ENCODE results near the gene PLXNA4. TPM values are rescaled to one million over a fixed set of nuclear protein-coding genes. Genes with fewer than 3 reads are reported as not detected.

The PLXNA4 gene
- total RNA-seq, 1 donor from 2014 or later, result 0.38 TPM

DNA sequence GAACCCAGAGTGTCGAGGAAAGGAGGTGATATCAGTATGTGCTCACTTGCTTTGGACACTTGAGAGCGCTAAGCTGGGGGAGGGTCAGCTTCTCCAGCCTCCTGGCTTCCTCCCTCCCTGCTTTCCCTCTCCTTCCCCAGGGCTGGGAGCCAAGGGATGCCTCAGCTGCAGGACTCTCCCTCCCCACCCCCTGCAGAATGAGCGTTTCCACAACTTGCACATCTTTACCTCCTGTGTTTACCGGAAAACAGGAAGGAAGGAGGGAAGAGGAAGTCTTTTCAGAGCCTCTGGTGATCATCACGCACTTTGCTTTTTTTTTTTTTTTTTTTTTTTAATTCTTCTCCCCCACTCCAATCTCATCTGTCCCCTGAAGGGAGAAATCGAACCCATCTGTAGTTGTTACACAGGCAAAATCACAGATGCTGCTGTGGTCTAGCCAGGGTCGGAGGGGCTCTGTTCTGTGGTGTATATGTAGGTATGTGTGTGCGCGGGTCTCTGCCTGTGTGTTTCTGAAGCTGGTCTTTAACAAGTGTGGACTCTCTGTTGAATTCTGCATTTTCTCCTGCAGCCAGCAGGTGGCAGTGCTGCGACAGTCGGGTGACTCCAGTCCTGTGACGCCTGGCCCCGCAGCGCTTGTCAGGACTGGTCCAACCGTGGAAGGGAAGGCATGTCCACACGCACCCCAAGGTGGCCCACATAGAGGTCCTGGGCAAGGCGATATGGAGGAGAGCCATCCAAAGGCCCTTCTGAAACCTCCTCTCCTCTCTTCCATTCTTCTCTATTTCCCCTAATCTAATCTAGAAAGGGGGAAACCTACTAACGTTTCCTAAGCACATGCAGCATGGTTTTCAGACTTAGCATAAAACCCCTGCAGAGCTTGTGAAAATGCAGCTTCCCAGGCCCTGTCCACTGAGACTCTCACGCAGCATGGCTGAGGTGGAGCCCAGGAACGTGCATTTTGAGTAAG, 257.6 kb downstream of the PLXNA4 start:
- TF ChIP-seq, protein P1, sequence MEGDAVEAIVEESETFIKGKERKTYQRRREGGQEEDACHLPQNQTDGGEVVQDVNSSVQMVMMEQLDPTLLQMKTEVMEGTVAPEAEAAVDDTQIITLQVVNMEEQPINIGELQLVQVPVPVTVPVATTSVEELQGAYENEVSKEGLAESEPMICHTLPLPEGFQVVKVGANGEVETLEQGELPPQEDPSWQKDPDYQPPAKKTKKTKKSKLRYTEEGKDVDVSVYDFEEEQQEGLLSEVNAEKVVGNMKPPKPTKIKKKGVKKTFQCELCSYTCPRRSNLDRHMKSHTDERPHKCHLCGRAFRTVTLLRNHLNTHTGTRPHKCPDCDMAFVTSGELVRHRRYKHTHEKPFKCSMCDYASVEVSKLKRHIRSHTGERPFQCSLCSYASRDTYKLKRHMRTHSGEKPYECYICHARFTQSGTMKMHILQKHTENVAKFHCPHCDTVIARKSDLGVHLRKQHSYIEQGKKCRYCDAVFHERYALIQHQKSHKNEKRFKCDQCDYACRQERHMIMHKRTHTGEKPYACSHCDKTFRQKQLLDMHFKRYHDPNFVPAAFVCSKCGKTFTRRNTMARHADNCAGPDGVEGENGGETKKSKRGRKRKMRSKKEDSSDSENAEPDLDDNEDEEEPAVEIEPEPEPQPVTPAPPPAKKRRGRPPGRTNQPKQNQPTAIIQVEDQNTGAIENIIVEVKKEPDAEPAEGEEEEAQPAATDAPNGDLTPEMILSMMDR (IDR thresholded peaks at IDR 0.05; ENCODE audit: unreplicated experiment), result peak; percentile 94
- H3K9me3 Mint-ChIP-seq (ENCODE audit: low read depth), result peaks cover 5% of the 10 kb centered on the region
- no peaks in the 10 kb centered on the region for H3K4me1 Mint-ChIP-seq (ENCODE audit: low read depth)
- H3K36me3 Mint-ChIP-seq (ENCODE audit: insufficient read depth), result no peaks in the 10 kb centered on the region
- DNase-seq (ENCODE audit: low spot score, unreplicated experiment), result peak; percentile 81
- H3K27ac Mint-ChIP-seq, result no peak overlapping the region
- peaks cover 70% of the 10 kb centered on the region for H3K27me3 Mint-ChIP-seq
- no peak overlapping the region for H3K4me3 Mint-ChIP-seq (ENCODE audit: low read depth)

DNA sequence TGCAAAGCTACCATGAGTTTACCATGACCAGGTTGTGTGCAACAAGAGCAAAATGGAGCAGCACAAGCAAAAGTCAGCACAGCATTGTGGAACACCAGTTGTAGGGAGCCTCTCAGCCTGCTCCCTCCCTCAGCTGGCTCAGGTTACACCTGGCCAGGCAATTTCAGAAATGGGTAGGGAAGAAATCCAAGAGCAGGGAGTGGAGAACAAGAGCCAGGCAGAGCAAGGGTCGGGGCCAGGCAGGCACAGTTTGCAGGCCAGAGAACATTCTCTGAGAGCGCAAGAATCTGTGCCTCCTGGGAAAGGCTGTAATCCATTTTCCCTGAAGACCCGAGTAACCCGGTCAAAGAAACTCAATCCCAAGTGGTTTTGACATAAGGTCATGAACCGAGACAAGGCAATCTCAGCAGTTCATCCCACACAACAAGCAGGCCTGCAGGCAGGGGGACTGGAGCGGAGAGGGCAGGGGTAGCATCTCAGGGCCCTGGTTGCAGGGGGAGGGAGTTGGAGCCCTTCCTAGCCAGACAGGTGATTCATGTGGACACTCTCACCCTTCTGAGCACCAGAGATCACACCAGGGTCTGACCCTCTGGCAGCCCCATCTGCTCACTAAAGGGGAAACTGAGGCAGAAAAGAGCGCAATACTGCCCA, 258.4 kb downstream of the PLXNA4 start:
- DNase-seq (ENCODE audit: low spot score, unreplicated experiment), result no peak
- Mint-ChIP-seq H3K4me3 (ENCODE audit: low read depth) (no peak overlapping the region), H3K4me1 (ENCODE audit: low read depth) (no peaks in the 10 kb centered on the region), H3K9me3 (ENCODE audit: low read depth) (peaks cover 5% of the 10 kb centered on the region), H3K27me3 (peaks cover 73% of the 10 kb centered on the region), H3K36me3 (ENCODE audit: insufficient read depth) (no peaks in the 10 kb centered on the region), H3K27ac (no peak overlapping the region)
- TF ChIP-seq, protein P1 (IDR thresholded peaks at IDR 0.05; ENCODE audit: unreplicated experiment), result no peak

DNA sequence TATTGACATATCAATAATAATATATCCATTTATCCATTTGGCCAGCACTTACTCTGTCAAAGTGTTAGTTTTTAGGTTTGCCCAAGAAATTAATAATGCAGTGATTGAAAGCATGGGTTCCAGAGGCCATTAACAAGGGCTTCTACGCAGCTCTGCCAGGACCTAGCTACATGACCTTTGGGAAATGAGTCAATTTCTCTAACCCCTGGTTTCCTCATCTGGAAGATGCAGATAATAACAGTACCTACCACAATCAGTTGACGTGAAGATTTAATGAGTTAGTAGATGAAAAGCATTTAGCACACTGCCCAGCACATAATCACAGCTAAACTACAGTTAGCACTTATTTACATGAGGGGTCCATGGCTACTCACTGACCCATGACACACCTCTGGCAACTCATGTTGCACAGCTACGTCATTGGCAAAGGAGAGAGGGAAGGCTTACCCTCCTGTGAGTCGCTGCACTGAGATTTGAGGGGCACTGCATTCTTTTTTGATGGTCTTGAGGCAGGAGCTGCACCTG, 263.7 kb downstream of the PLXNA4 start:
- DNase-seq (ENCODE audit: low spot score, unreplicated experiment), result no peak
- TF ChIP-seq, protein P1 (IDR thresholded peaks at IDR 0.05; ENCODE audit: unreplicated experiment), result no peak
- Mint-ChIP-seq H3K27ac (no peak overlapping the region), H3K4me3 (ENCODE audit: low read depth) (no peak overlapping the region), H3K36me3 (ENCODE audit: insufficient read depth) (no peaks in the 10 kb centered on the region), H3K4me1 (ENCODE audit: low read depth) (no peaks in the 10 kb centered on the region), H3K9me3 (ENCODE audit: low read depth) (peaks cover 5% of the 10 kb centered on the region), H3K27me3 (peaks cover 60% of the 10 kb centered on the region)

DNA sequence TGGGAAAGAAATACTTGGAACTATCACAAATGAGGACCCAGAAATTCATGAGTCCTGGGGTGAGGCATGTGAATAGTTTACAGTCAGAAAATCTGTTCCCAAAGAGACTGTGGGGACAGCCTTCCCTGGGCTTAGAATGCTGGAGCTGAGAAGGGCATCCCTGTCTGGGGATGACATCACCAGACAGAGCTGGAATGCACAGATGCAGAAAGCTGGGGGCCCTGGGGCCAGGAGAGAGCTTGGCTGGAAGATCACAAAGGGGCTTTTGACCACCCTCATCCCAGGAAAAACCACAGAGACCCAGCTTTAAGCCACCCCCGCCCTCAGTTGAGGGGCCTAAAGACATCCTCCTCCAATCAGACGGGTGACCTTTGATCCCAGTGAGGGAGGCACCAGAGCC, 264.5 kb downstream of the PLXNA4 start:
- H3K27ac Mint-ChIP-seq, result no peak overlapping the region
- H3K36me3 Mint-ChIP-seq (ENCODE audit: insufficient read depth), result no peaks in the 10 kb centered on the region
- TF ChIP-seq, protein P1 (IDR thresholded peaks at IDR 0.05; ENCODE audit: unreplicated experiment), result no peak
- peaks cover 2% of the 10 kb centered on the region for H3K9me3 Mint-ChIP-seq (ENCODE audit: low read depth)
- no peak for DNase-seq (ENCODE audit: low spot score, unreplicated experiment)
- peaks cover 58% of the 10 kb centered on the region for H3K27me3 Mint-ChIP-seq
- H3K4me3 Mint-ChIP-seq (ENCODE audit: low read depth), result no peak overlapping the region
- no peaks in the 10 kb centered on the region for H3K4me1 Mint-ChIP-seq (ENCODE audit: low read depth)

DNA sequence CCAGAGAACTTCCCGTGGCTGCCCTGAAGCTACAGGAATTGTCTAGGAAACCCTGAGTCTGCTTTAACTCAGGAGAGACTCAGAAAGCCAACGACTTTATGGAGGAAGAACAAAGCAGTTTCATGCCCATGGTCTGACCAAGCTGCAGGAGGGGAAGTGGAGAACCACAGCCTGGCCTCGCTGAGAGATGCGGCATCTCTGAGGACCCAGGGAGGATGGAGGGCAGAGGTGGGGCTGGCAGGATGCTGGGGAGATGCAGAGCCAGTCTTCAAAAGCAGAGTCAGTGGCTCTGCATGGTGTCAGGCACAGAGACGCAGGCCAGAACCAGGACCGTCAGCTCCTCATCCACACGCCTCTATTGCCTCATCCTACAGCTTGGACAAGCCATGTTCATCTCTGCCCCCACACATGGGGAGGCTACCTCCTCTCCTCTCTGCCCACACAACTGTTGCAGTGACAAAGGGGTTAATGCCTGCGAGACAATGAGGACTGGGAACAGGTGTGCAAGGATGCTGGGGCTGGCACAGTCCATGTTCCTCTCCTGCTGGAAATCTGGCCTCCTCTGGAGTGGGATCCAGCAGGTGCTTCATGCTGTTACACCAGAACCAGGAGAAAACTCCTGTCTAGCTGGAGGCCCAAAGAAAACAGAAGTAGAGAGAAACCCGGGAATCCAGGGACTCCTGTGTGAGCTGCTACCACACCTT, 267.0 kb downstream of the PLXNA4 start:
- DNase-seq (ENCODE audit: low spot score, unreplicated experiment), result no peak
- Mint-ChIP-seq H3K27me3 (peaks cover 46% of the 10 kb centered on the region), H3K9me3 (ENCODE audit: low read depth) (no peaks in the 10 kb centered on the region), H3K36me3 (ENCODE audit: insufficient read depth) (no peaks in the 10 kb centered on the region), H3K4me3 (ENCODE audit: low read depth) (no peak overlapping the region), H3K27ac (no peak overlapping the region), H3K4me1 (ENCODE audit: low read depth) (peaks cover 2% of the 10 kb centered on the region)
- TF ChIP-seq, protein P1 (IDR thresholded peaks at IDR 0.05; ENCODE audit: unreplicated experiment), result no peak

Measured in progenitor cell of endocrine pancreas (in vitro differentiated cells).